Fibroblast of villous mesenchyme (primary cell): ENCODE results near the gene SEMA4C. TPM values are rescaled to one million over a fixed set of nuclear protein-coding genes. Genes with fewer than 3 reads are reported as not detected.

Source experiments
- DNase-seq: peaks from one replicate; pipeline ENCODE4 v3.0.0-alpha.2; 2010; ENCODE audit warnings: low read depth
- H3K4me3 ChIP-seq: 2 replicates; pipeline ENCODE4 v1.5.1; 2011; ENCODE audit warnings: low read depth, mild to moderate bottlenecking, low read length
- total RNA-seq: library from RNA; depleted of rRNA; stranded (reverse); fragments of >200 nt; gene quantifications from 2 replicates; pipeline ENCODE4 v1.2.3, GENCODE V29; 2012
- TF ChIP-seq, protein P1 (sequence below): IDR thresholded peaks from 2 replicates; pipeline ENCODE4 v1.5.1; 2012; ENCODE audit warnings: low read depth, mild to moderate bottlenecking, low read length; ENCODE audit not compliant: insufficient read depth

SEMA4C gene
- total RNA-seq, 1 donor, result 16.4 TPM

GRCh38 chr2:96839293-96839874 lies 30.5 kb downstream of the SEMA4C start:
- DNase-seq, result no peak
- no peak overlapping the region for H3K4me3 ChIP-seq
- TF ChIP-seq, protein P1, sequence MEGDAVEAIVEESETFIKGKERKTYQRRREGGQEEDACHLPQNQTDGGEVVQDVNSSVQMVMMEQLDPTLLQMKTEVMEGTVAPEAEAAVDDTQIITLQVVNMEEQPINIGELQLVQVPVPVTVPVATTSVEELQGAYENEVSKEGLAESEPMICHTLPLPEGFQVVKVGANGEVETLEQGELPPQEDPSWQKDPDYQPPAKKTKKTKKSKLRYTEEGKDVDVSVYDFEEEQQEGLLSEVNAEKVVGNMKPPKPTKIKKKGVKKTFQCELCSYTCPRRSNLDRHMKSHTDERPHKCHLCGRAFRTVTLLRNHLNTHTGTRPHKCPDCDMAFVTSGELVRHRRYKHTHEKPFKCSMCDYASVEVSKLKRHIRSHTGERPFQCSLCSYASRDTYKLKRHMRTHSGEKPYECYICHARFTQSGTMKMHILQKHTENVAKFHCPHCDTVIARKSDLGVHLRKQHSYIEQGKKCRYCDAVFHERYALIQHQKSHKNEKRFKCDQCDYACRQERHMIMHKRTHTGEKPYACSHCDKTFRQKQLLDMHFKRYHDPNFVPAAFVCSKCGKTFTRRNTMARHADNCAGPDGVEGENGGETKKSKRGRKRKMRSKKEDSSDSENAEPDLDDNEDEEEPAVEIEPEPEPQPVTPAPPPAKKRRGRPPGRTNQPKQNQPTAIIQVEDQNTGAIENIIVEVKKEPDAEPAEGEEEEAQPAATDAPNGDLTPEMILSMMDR, result no peak

GRCh38 chr2:96838345-96839292 lies 31.3 kb downstream of the SEMA4C start:
- DNase-seq, result no peak
- TF ChIP-seq, protein P1, result no peak

DNA sequence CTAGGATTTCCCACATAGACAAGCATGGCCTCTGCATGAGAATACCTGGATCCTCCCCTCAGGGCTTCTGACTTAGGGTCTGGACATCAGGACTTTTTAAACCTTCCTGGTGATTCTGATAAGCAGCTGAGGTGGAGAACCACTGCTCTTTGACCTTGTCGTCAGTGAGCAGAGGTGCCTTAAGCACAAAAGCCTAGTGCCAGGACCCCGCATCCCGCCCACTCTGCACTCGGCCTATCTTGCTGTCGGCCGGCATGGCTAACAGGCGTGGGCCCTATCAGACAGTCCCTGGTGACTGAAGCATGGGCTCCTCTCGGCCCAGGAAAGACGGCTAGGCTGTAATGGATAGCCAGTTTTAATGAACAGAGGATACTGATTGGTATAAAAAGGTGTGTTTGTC lies 32.3 kb downstream of the SEMA4C start:
- H3K4me3 ChIP-seq, result no peak overlapping the region
- TF ChIP-seq, protein P1, result no peak
- no peak for DNase-seq

More at GRCh38 chr2:96838345-96839292, 31.3 kb downstream of the SEMA4C start:
- no peak overlapping the region for H3K4me3 ChIP-seq

DNA sequence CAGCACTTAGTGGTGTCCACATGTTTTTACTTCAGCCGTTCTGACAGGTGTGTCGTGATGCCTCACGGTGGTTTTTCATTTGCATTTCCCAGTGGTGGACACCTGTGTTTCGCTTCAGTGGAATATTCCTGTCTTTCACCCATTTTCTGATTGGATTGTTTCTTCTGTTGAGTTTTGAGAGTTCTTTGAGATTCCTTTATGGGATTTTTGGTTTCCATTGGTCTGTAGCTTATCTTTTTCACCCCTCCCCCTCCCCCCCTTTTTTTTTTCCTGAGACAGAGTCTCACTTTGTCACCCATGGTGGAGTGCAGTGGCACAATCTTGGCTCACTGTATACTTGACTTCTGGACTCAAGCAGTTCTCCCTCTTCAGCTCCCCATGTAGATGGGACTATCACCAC lies 34.0 kb downstream of the SEMA4C start:
- TF ChIP-seq, protein P1, result no peak
- no peak for DNase-seq
- no peak overlapping the region for H3K4me3 ChIP-seq

GRCh38 chr2:96832754-96833507 lies 36.9 kb downstream of the SEMA4C start:
- H3K4me3 ChIP-seq, result no peak overlapping the region
- peak; percentile 67 for DNase-seq
- TF ChIP-seq, protein P1, result no peak

DNA sequence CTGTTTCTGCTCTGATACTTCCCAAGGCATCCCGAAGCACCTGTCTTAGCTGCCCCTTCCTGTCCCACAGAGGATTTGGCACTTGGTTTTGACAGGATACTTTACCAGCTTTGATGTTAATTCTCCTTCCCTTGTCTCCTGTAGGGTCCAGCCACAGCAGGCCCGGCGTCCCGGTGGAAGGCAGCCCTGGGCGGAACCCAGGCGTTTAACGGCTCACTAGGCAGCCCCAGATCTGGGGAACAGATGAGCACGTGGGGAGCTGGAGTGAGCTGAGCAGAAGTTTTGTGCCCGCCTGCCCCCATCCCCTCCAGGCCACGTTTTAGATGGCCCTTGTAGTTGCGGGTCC lies 37.5 kb downstream of the SEMA4C start:
- no peak for DNase-seq
- H3K4me3 ChIP-seq, result no peak overlapping the region
- TF ChIP-seq, protein P1, result no peak
